ENCODE measurements around the gene SLC66A2. TPM values are rescaled to one million over a fixed set of nuclear protein-coding genes. Genes with fewer than 3 reads are reported as not detected.

SLC66A2 gene
- total and polyA plus RNA-seq, 2 of the 13 experiments (the other 11 are each of a cell fraction or from before 2014, with no cell fraction given) = 33.5 to 41.9 TPM

GRCh38 chr18:79985172-79985571 lies 33.7 kb upstream of the SLC66A2 start (continued):
- no peak for TF ChIP-seq KDM6A (CRISPR knock-in tag; IDR thresholded peaks at IDR 0.05; ENCODE audit: low read depth)
- TF ChIP-seq ATF6 (CRISPR knock-in tag; conservative IDR thresholded peaks at IDR 0.05) = no peak
- no peak for TF ChIP-seq SMAD3 (CRISPR knock-in tag; IDR thresholded peaks at IDR 0.05)
- no peak for TF ChIP-seq MAFK (conservative IDR thresholded peaks at IDR 0.05 in 1 of 2, IDR thresholded peaks at IDR 0.05 in 1 of 2; ENCODE audit: low read length in 2 of 2)
- TF ChIP-seq ATF4 (CRISPR knock-in tag; IDR thresholded peaks at IDR 0.05) = no peak
- no peak for TF ChIP-seq ZNF597 (CRISPR knock-in tag; IDR thresholded peaks at IDR 0.05)
- no peak for TF ChIP-seq RAD51 (IDR thresholded peaks at IDR 0.05; ENCODE audit: borderline replicate concordance)
- TF ChIP-seq ZNF614 (CRISPR knock-in tag; IDR thresholded peaks at IDR 0.05; ENCODE audit: borderline replicate concordance) = no peak; the same call in 1 of the 2 replicates
- no peak for TF ChIP-seq ZNF33A (CRISPR knock-in tag; IDR thresholded peaks at IDR 0.05; ENCODE audit: borderline replicate concordance)
- no peak for TF ChIP-seq GABPB1 (CRISPR knock-in tag; IDR thresholded peaks at IDR 0.05)
- no peak for TF ChIP-seq GTF3A (CRISPR knock-in tag; conservative IDR thresholded peaks at IDR 0.05)
- no peak for TF ChIP-seq FOXA1 (IDR thresholded peaks at IDR 0.05)
- no peak; the same call in 1 of the 2 replicates for TF ChIP-seq FOXA1 (CRISPR knock-in tag; IDR thresholded peaks at IDR 0.05)
- TF ChIP-seq ZNF468 (CRISPR knock-in tag; IDR thresholded peaks at IDR 0.05) = no peak
- TF ChIP-seq NFYB (CRISPR knock-in tag; IDR thresholded peaks at IDR 0.05) = no peak
- TF ChIP-seq NBN (conservative IDR thresholded peaks at IDR 0.05) = no peak
- no peak for TF ChIP-seq JARID2 (CRISPR knock-in tag; IDR thresholded peaks at IDR 0.05; ENCODE audit: insufficient replicate concordance)
- TF ChIP-seq ZNF549 (CRISPR knock-in tag; IDR thresholded peaks at IDR 0.05) = no peak
- no peak for TF ChIP-seq ZNF563 (CRISPR knock-in tag; IDR thresholded peaks at IDR 0.05)
- TF ChIP-seq ZSCAN30 (CRISPR knock-in tag; IDR thresholded peaks at IDR 0.05) = no peak
- TF ChIP-seq ZBTB10 (CRISPR knock-in tag; IDR thresholded peaks at IDR 0.05; ENCODE audit: borderline replicate concordance) = no peak
- TF ChIP-seq KDM1A (CRISPR knock-in tag; IDR thresholded peaks at IDR 0.05) = no peak
- TF ChIP-seq UBTF (CRISPR knock-in tag; IDR thresholded peaks at IDR 0.05) = no peak
